MM.1S (cell line): ENCODE data around the gene ZBTB7C.

Source experiments
- CTCF ChIP-seq: fragments of 300-600 bp; sonication (generic); IDR thresholded peaks from 2 replicates; pipeline ENCODE4 v1.5.1; 2016; ENCODE audit warnings: antibody characterized with exemption, low read length, mixed read lengths
- EZH2phosphoT487 ChIP-seq: fragments of 300-600 bp; sonication (generic); IDR thresholded peaks from 2 replicates; pipeline ENCODE4 v1.6.1; 2018; ENCODE audit warnings: antibody characterized with exemption, low read length

- TF ChIP-seq CTCF (no peak), EZH2phosphoT487 (no peak)
Measured at GRCh38 chr18:48396561-48396960, 12.6 kb downstream of the ZBTB7C start.
